Measurements from ENCODE around the gene DOCK3.
"Not testable (repeated sequence)": the region's sequence is repeated elsewhere in the genome, so short reads cannot be mapped to it uniquely, and the experiment has no call there.

The DOCK3 gene

GRCh38 chr3:50982540-50983325, 308.0 kb downstream of the DOCK3 start:
- no peak for DNase-seq (ENCODE audit: low spot score)

- no peak for DNase-seq (ENCODE audit: low spot score)
Measured at GRCh38 chr3:50983887-50984286, 309.2 kb downstream of the DOCK3 start.

- no peak for DNase-seq (ENCODE audit: low spot score)
Measured at GRCh38 chr3:50985893-50986292, 311.2 kb downstream of the DOCK3 start.

GRCh38 chr3:50986726-50987125, 312.0 kb downstream of the DOCK3 start:
- no peak for DNase-seq (ENCODE audit: low spot score)

- DNase-seq (ENCODE audit: low spot score): no peak
Measured at GRCh38 chr3:50994537-50994936, 319.8 kb downstream of the DOCK3 start.

- no peak for DNase-seq (ENCODE audit: low spot score)
Measured at GRCh38 chr3:50995085-50995824, 320.5 kb downstream of the DOCK3 start.

- no peak for DNase-seq (ENCODE audit: low spot score)
Measured at GRCh38 chr3:51002495-51002894, 327.8 kb downstream of the DOCK3 start.

- DNase-seq (ENCODE audit: low spot score): no peak
Measured at GRCh38 chr3:51004235-51004634, 329.5 kb downstream of the DOCK3 start.

GRCh38 chr3:51024121-51024520, 349.4 kb downstream of the DOCK3 start:
- DNase-seq (ENCODE audit: low spot score): no peak

GRCh38 chr3:51024765-51025632, 350.3 kb downstream of the DOCK3 start:
- no peak for DNase-seq (ENCODE audit: low spot score)

- DNase-seq (ENCODE audit: low spot score): no peak
Measured at GRCh38 chr3:51031666-51032065, 356.9 kb downstream of the DOCK3 start.

- no peak for DNase-seq (ENCODE audit: low spot score)
Measured at GRCh38 chr3:51035630-51036029, 360.9 kb downstream of the DOCK3 start.

GRCh38 chr3:51044982-51045381, 370.3 kb downstream of the DOCK3 start:
- DNase-seq (ENCODE audit: low spot score): no peak

GRCh38 chr3:51052562-51052961, 377.8 kb downstream of the DOCK3 start:
- no peak for DNase-seq (ENCODE audit: low spot score)

GRCh38 chr3:51057121-51057520, 382.4 kb downstream of the DOCK3 start:
- DNase-seq (ENCODE audit: low spot score): no peak

GRCh38 chr3:51063053-51063452, 388.3 kb downstream of the DOCK3 start:
- DNase-seq (ENCODE audit: low spot score): no peak

GRCh38 chr3:51075221-51075775, 400.6 kb downstream of the DOCK3 start:
- no peak for DNase-seq (ENCODE audit: low spot score)

- DNase-seq (ENCODE audit: low spot score): no peak
Measured at GRCh38 chr3:51082363-51082762, 407.6 kb downstream of the DOCK3 start.

- no peak for DNase-seq (ENCODE audit: low spot score)
Measured at GRCh38 chr3:51083490-51083889, 408.8 kb downstream of the DOCK3 start.

GRCh38 chr3:51092141-51092540, 417.4 kb downstream of the DOCK3 start:
- not testable (repeated sequence) for DNase-seq (ENCODE audit: low spot score)

GRCh38 chr3:51094838-51095237, 420.1 kb downstream of the DOCK3 start:
- not testable (repeated sequence) for DNase-seq (ENCODE audit: low spot score)
